Retinal pigment epithelial cell (primary cell): ENCODE measurements around the gene CEACAM3.

ENCODE experiments used
- DNase-seq: peaks from one replicate; pipeline ENCODE4 v3.0.0-alpha.2; 2010; ENCODE audit warnings: low read depth
- H3K4me3 ChIP-seq: 2 replicates; pipeline ENCODE4 v1.5.1; 2011; ENCODE audit warnings: mild to moderate bottlenecking, low read length, control low read depth, moderate library complexity
- CTCF ChIP-seq: conservative IDR thresholded peaks from 2 replicates; pipeline ENCODE4 v1.5.1; 2011; ENCODE audit warnings: low read depth, low read length, control low read depth, inconsistent platforms

Gene CEACAM3

DNA sequence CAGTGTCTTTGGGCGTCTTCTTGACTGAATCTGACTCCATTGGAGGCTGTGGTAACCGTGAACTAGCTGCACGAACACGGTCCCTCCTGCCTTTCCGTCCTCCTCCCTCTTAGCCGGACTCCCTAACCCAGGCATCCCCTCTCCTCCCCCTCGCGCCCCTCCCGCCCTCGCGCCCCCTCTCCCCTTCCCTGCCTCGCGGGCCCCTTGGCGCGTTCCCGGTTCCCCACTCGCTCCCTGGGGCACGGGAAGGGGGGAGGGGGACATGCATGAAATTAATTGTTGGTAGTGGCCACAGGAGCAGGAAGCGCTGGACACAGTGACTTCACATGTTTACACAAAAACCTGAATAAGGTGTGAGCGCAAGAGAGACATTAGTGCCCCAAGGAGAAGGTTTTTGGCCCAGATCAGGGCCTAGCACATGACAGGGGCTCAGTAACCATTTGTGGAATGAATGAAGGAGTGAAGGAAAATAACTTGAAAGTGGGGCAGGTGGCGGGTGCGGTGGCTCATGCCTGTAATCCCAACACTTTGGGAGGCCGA, 48.7 kb downstream of the CEACAM3 start:
- no peak for DNase-seq
- TF ChIP-seq CTCF: no peak
- no peak overlapping the region for H3K4me3 ChIP-seq

GRCh38 chr19:41847351-41848105, 51.1 kb downstream of the CEACAM3 start:
- no peak for TF ChIP-seq CTCF
- DNase-seq: no peak
- H3K4me3 ChIP-seq: no peak overlapping the region

DNA sequence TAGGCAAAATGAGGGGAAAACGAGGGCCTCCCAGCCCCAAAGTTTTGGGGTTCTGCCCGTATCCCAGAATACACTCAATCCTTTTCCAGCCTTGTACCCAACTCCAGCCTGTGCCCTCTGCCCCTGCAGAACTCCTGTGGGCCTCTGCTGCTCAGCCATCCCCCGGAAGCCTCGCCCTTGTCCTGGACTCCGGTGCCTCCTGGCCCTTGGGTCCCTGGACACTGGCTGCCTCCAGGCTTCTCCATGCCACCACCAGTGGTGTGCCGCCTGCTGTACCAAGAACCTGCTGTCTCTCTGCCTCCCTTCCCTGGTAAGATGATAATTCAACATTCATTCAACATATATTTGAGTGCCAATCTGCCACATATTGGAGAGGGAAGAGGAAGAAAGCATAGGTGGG, 52.3 kb downstream of the CEACAM3 start:
- no peak overlapping the region for H3K4me3 ChIP-seq
- TF ChIP-seq CTCF: no peak
- no peak for DNase-seq

GRCh38 chr19:41849067-41849466, 52.7 kb downstream of the CEACAM3 start:
- DNase-seq: no peak
- TF ChIP-seq CTCF: no peak

DNA sequence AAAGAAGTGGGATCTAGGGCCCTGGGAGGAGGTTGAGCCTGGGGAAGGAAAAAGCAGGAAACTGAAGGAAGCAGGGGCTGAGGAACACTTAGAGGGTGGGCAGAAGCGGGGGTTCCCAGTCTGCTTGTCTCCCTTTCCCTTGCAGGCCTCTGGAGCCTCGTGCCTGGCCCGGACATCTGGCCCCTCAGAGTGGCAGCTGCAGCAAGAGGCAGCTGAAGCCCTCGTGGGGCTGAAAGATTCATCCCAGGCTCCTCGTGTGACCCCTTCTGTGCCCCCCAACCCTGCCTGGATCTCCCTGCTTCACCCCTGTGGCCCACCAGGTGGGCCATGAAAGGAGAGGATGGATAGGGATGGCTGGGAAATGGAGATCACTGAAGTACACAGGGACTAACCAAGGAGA, 54.0 kb downstream of the CEACAM3 start:
- no peak for TF ChIP-seq CTCF
- H3K4me3 ChIP-seq: no peak overlapping the region
- no peak for DNase-seq

More at GRCh38 chr19:41849067-41849466, 52.7 kb downstream of the CEACAM3 start:
- H3K4me3 ChIP-seq: no peak overlapping the region

DNA sequence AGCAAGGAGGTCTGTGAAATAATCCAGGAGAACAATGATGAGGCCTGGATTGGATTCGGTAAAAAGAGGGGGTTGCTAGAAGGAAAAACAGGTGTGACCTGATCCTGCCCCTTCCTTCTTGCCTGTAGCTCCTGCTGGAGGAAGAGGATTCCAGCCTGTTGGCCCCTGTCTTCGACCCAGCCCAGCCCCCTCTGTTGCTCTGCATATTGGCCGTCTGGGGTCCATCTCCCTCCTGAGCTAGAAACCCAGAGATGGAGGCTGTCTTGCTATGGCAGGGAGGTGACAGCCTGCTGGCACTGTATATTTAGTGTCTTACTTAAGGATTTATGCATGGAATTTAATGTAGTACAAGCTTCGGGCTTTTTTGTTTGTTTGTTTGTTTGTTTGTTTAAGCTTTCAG, 55.1 kb downstream of the CEACAM3 start:
- DNase-seq: no peak
- H3K4me3 ChIP-seq: no peak overlapping the region
- TF ChIP-seq CTCF: no peak

DNA sequence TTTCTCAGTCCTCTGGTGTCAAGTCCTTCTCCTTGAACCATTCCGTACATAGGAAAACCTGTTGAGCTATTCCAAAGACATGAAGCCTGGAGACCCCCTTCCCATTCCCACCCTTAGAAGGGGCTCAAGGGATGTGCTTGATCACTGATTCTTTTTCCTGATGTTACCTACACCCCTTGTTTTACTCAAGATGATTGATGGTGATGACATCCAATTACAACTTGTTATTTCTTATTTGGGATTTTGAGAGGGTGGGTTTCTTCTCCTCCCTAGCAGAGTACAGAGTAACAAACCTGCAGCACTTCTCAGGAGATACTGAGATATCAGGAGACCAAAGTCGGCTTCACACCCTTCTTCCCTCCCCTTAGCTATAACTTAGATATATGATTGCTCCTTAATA, 57.0 kb downstream of the CEACAM3 start:
- H3K4me3 ChIP-seq: no peak overlapping the region
- no peak for TF ChIP-seq CTCF
- DNase-seq: no peak
